Measurements from ENCODE around the gene KRTAP9-4. TPM values are rescaled to one million over a fixed set of nuclear protein-coding genes. Genes with fewer than 3 reads are reported as not detected.
"Not testable (repeated sequence)": the region's sequence is repeated elsewhere in the genome, so short reads cannot be mapped to it uniquely, and the experiment has no call there.

KRTAP9-4 gene
- total RNA-seq, 1 experiment from 2014 or later, result not detected

- BruUV-seq (replicated peaks), result no TSS peak
- Histone ChIP-seq H3K9me3 (ENCODE audit: control insufficient read depth in 1 of 2, insufficient read depth in 1 of 2, low read depth in 1 of 2, low read length in 2 of 2) (no peaks in the 10 kb centered on the region), H3K4me3 (replicated peaks in 1 of 2; ENCODE audit: low read depth in 1 of 2, low read length in 2 of 2) (no peak overlapping the region), H3K4me1 (ENCODE audit: control insufficient read depth in 1 of 2, insufficient read depth in 2 of 2, low read length in 2 of 2) (no peaks in the 10 kb centered on the region), H3K4me2 (ENCODE audit: low read length) (no peak overlapping the region), H2AFZ (ENCODE audit: low read depth, low read length, poor library complexity, severe bottlenecking) (no peak overlapping the region), H3K79me2 (ENCODE audit: insufficient read depth, low read length) (no peaks in the 10 kb centered on the region), H3K27ac (ENCODE audit: low read depth, low read length) (no peak overlapping the region), H3K36me3 (ENCODE audit: control insufficient read depth in 1 of 2, insufficient read depth in 2 of 2, low read length in 2 of 2) (no peaks in the 10 kb centered on the region), H3K9ac (ENCODE audit: low read length) (no peak overlapping the region), H3K9me2 (ENCODE audit: insufficient read depth) (no peaks in the 10 kb centered on the region), H4K20me1 (ENCODE audit: insufficient read depth) (no peaks in the 10 kb centered on the region), H3K27me3 (ENCODE audit: insufficient read depth, low read length) (no peaks in the 10 kb centered on the region)
- POLR2A ChIA-PET, result no interaction called here
- ATAC-seq (no peak), DNase-seq (ENCODE audit: low read depth, low spot score) (no peak)
- RAD21 ChIA-PET (ENCODE audit: low non-redundant PET in 1 of 2, low total read pairs in 2 of 2, uncharacterized antibody in 2 of 2, unreplicated experiment in 2 of 2), result no interaction called here
- CTCF ChIA-PET, result no interaction called here
- TF ChIP-seq JUND (IDR thresholded peaks at IDR 0.05), result no peak
- no peak for TF ChIP-seq MAX (IDR thresholded peaks at IDR 0.05)
- TF ChIP-seq SIN3A (IDR thresholded peaks at IDR 0.05; ENCODE audit: low read depth), result no peak
- no peak for TF ChIP-seq CTCF (IDR thresholded peaks at IDR 0.05 in 2 of 3, conservative IDR thresholded peaks at IDR 0.05 in 1 of 3; ENCODE audit: borderline replicate concordance in 1 of 3, insufficient read depth in 1 of 3, low read depth in 2 of 3, low read length in 2 of 3)
- TF ChIP-seq CEBPB (IDR thresholded peaks at IDR 0.05; ENCODE audit: low read depth), result no peak
- no peak for TF ChIP-seq ZNF274 (IDR thresholded peaks at IDR 0.05; ENCODE audit: low read depth, low read length)
- TF ChIP-seq EZH2phosphoT487 (IDR thresholded peaks at IDR 0.05; ENCODE audit: borderline replicate concordance), result no peak
- no peak for TF ChIP-seq YY1 (IDR thresholded peaks at IDR 0.05; ENCODE audit: extremely low read depth, insufficient replicate concordance, low read depth, low read length)
- intact Hi-C loops (cut with micrococcal nuclease), result no loop called here
Observed at GRCh38 chr17:41226051-41226450, 23.4 kb upstream of the KRTAP9-4 start.

GRCh38 chr17:41226598-41227095 lies 22.8 kb upstream of the KRTAP9-4 start, which contains the start of gene KRTAP9-2:
Gene KRTAP9-2 (plus strand): TSS chr17:41226648. CDS start chr17:41226655, 7 bp downstream.
- RAD21 ChIA-PET (ENCODE audit: low non-redundant PET in 1 of 2, low total read pairs in 2 of 2, uncharacterized antibody in 2 of 2, unreplicated experiment in 2 of 2); H2AFZ ChIP-seq (ENCODE audit: low read depth, low read length, poor library complexity, severe bottlenecking); H3K79me2 ChIP-seq (ENCODE audit: insufficient read depth, low read length); ATAC-seq; DNase-seq (ENCODE audit: low read depth, low spot score); H3K27ac ChIP-seq (ENCODE audit: low read depth, low read length); H3K4me1 ChIP-seq (ENCODE audit: control insufficient read depth in 1 of 2, insufficient read depth in 2 of 2, low read length in 2 of 2); H3K4me2 ChIP-seq (ENCODE audit: low read length); H4K20me1 ChIP-seq (ENCODE audit: insufficient read depth); H3K9me3 ChIP-seq (ENCODE audit: control insufficient read depth in 1 of 2, insufficient read depth in 1 of 2, low read depth in 1 of 2, low read length in 2 of 2); H3K36me3 ChIP-seq (ENCODE audit: control insufficient read depth in 1 of 2, insufficient read depth in 2 of 2, low read length in 2 of 2); intact Hi-C loops (cut with micrococcal nuclease); CTCF ChIA-PET; H3K9ac ChIP-seq (ENCODE audit: low read length); H3K4me3 ChIP-seq (replicated peaks in 1 of 2; ENCODE audit: low read depth in 1 of 2, low read length in 2 of 2); BruUV-seq (replicated peaks); H3K27me3 ChIP-seq (ENCODE audit: insufficient read depth, low read length); POLR2A ChIA-PET; H3K9me2 ChIP-seq (ENCODE audit: insufficient read depth): not testable (repeated sequence)

Measured in HCT116 (cell line).